ENCODE results near the gene OR51A7. TPM values are rescaled to one million over a fixed set of nuclear protein-coding genes. Genes with fewer than 3 reads are reported as not detected.

OR51A7 gene
- total and polyA plus RNA-seq, 2 of the 8 experiments (the other 6 are each of a cell fraction or from before 2014, with no cell fraction given): not detected

- no peak for TF ChIP-seq BACH1 (IDR thresholded peaks at IDR 0.05; ENCODE audit: low read length)
Measured at GRCh38 chr11:4882543-4882942, 21.0 kb upstream of the OR51A7 start (continued).

GRCh38 chr11:4884361-4884760 is 19.2 kb upstream of the OR51A7 start:
- Histone ChIP-seq H2BK120ac (replicated peaks; ENCODE audit: low read depth, low read length) (no peak overlapping the region), H3K36me3 (ENCODE audit: control insufficient read depth in 2 of 4, insufficient read depth in 4 of 4, low read length in 3 of 4) (no peaks in the 10 kb centered on the region), H3K27ac (ENCODE audit: low read depth, low read length) (no peak overlapping the region), H3K18ac (ENCODE audit: extremely low read depth, low read length) (no peak overlapping the region), H2BK20ac (ENCODE audit: low read length) (no peak overlapping the region), H3K27me3 (replicated peaks in 1 of 4; ENCODE audit: control insufficient read depth in 3 of 4, extremely low read depth in 1 of 4, insufficient read depth in 3 of 4, low read length in 3 of 4) (no peaks in the 10 kb centered on the region), H2BK5ac (ENCODE audit: low read depth, low read length) (no peak overlapping the region), H2BK15ac (ENCODE audit: low read length) (no peak overlapping the region), H3K23ac (ENCODE audit: insufficient read length) (no peak overlapping the region), H3K4me2 (ENCODE audit: insufficient read depth in 1 of 2, low read depth in 2 of 2, low read length in 2 of 2) (no peak overlapping the region), H3K79me2 (ENCODE audit: control insufficient read depth in 1 of 2, insufficient read depth in 2 of 2, low read length in 2 of 2) (no peaks in the 10 kb centered on the region), H3K14ac (ENCODE audit: insufficient read length) (no peak overlapping the region), H3K4ac (replicated peaks; ENCODE audit: insufficient read length, low read depth, low read length) (no peak overlapping the region), H3K56ac (replicated peaks; ENCODE audit: insufficient read length, low read depth, low read length) (no peak overlapping the region), H4K91ac (replicated peaks; ENCODE audit: insufficient read length, low read length) (no peak overlapping the region), H3K23me2 (ENCODE audit: low read depth, low read length) (no peaks in the 10 kb centered on the region), H3K9me3 (ENCODE audit: insufficient read depth in 2 of 2, low read depth in 1 of 2, low read length in 1 of 2) (no peaks in the 10 kb centered on the region), H2AK5ac (ENCODE audit: low read depth, low read length) (no peak overlapping the region), H4K5ac (ENCODE audit: insufficient read length, low read depth, low read length) (no peak overlapping the region), H3K4me1 (replicated peaks in 1 of 4; ENCODE audit: control insufficient read depth in 3 of 4, insufficient read depth in 4 of 4, low read length in 3 of 4) (no peaks in the 10 kb centered on the region), H2AFZ (ENCODE audit: low read length) (no peak overlapping the region), H4K8ac (ENCODE audit: extremely low read depth, insufficient read depth, low read length) (no peak overlapping the region), H4K20me1 (replicated peaks in 1 of 2; ENCODE audit: control insufficient read depth in 1 of 2, insufficient read depth in 2 of 2, low read length in 2 of 2) (no peaks in the 10 kb centered on the region), H3K9ac (replicated peaks in 1 of 4; ENCODE audit: extremely low read depth in 1 of 4, low read depth in 3 of 4, low read length in 3 of 4) (no peak overlapping the region), H2BK12ac (ENCODE audit: low read depth, low read length) (no peak overlapping the region), H3K4me3 (ENCODE audit: extremely low read depth in 1 of 4, insufficient read depth in 2 of 4, low read depth in 3 of 4, low read length in 4 of 4) (no peak overlapping the region), H3K79me1 (ENCODE audit: low read depth, low read length) (no peaks in the 10 kb centered on the region)
- CTCF ChIA-PET (ENCODE audit: partially characterized antibody): no interaction called here
- DNase-seq (ENCODE audit: low read depth in 1 of 2, low spot score in 2 of 2): no peak
- WGBS, 2 experiments (ENCODE audit: extremely low coverage in 1 of 2, insufficient coverage in 1 of 2, insufficient read length in 1 of 2, insufficient replicate concordance in 2 of 2, low coverage in 1 of 2, low lambda C conversion rate in 2 of 2, missing lambda C conversion rate in 1 of 2): 91% methylated on average over 3 of the region's 3 CpGs; no CpG with 5 or more reads in 1 of the 2 experiments
- TF ChIP-seq CHD1 (IDR thresholded peaks at IDR 0.05; ENCODE audit: low read depth, low read length) (no peak), POLR2AphosphoS5 (IDR thresholded peaks at IDR 0.05; ENCODE audit: low read depth, low read length) (no peak), RAD21 (IDR thresholded peaks at IDR 0.05 in 1 of 2, conservative IDR thresholded peaks at IDR 0.05 in 1 of 2; ENCODE audit: low read depth in 2 of 2, low read length in 2 of 2) (no peak), SAP30 (IDR thresholded peaks at IDR 0.05; ENCODE audit: insufficient read depth, insufficient replicate concordance, low read length) (no peak), POU5F1 (IDR thresholded peaks at IDR 0.05; ENCODE audit: low read depth, low read length) (no peak), RFX5 (IDR thresholded peaks at IDR 0.05; ENCODE audit: borderline replicate concordance, low read depth, low read length) (no peak), CTCF (IDR thresholded peaks at IDR 0.05; ENCODE audit: control extremely low read depth in 1 of 3, insufficient read depth in 1 of 3, low read depth in 1 of 3, low read length in 3 of 3) (no peak), SP4 (IDR thresholded peaks at IDR 0.05; ENCODE audit: low read length) (no peak), ASH2L (IDR thresholded peaks at IDR 0.05; ENCODE audit: low read length) (no peak), PHF8 (conservative IDR thresholded peaks at IDR 0.05; ENCODE audit: low read depth, low read length) (no peak)
- FAIRE-seq: no peak
- POLR2A ChIA-PET (ENCODE audit: partially characterized antibody): no interaction called here

Data from H1 (cell line).